AG09319 (cell line): Measurements from ENCODE around the gene FOXP4.
A peak's percentile ranks its signal among the peaks of the same experiment; 100 is the strongest.

Source experiments
- DNase-seq: peaks from one replicate; pipeline ENCODE4 v3.0.0-alpha.2; 2010; ENCODE audit warnings: low read depth; ENCODE audit errors: extremely low read depth
- TF ChIP-seq, protein P1 (sequence below): IDR thresholded peaks from 2 replicates; pipeline ENCODE4 v1.5.1; 2011; ENCODE audit warnings: low read depth, mild to moderate bottlenecking, inconsistent platforms, low read length, moderate library complexity

FOXP4 gene

DNA sequence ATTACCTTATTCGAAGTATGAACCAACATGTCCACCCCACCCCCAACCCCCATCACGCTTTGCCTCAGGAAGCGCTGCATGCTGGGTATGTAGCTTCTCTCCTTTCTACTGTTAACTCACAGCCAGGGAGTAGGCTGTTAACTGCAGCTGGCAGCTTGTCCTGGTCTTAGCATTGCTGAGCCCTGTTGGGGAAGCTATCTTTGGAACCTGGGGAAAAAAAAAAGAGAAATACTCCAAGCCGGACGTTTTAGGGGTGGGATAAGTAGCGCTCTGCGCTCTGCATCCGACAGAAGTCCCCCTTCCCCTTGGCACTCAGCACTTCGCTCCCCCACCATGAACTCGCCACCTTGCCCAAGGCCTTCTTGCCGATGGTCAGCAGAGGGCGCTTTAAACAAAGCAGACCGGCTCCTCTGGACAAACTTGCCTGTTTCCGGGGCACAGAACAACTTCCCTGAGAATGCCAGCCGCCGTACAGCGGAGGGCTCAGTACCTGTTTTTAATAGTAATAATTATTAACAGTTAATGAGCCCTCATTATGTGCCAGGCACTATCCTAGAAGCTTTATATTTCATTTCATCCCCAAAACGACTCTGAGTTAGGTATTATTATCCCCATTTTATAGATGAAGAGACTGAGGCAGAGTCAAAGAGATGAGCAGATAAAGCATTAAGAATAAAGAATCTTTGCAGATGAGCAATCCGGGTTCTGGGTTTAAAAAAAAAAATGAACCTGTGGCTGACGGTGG, 56.9 kb downstream of the FOXP4 start:
- TF ChIP-seq, protein P1, sequence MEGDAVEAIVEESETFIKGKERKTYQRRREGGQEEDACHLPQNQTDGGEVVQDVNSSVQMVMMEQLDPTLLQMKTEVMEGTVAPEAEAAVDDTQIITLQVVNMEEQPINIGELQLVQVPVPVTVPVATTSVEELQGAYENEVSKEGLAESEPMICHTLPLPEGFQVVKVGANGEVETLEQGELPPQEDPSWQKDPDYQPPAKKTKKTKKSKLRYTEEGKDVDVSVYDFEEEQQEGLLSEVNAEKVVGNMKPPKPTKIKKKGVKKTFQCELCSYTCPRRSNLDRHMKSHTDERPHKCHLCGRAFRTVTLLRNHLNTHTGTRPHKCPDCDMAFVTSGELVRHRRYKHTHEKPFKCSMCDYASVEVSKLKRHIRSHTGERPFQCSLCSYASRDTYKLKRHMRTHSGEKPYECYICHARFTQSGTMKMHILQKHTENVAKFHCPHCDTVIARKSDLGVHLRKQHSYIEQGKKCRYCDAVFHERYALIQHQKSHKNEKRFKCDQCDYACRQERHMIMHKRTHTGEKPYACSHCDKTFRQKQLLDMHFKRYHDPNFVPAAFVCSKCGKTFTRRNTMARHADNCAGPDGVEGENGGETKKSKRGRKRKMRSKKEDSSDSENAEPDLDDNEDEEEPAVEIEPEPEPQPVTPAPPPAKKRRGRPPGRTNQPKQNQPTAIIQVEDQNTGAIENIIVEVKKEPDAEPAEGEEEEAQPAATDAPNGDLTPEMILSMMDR = peak; percentile 96
- peak; percentile 44 for DNase-seq

DNA sequence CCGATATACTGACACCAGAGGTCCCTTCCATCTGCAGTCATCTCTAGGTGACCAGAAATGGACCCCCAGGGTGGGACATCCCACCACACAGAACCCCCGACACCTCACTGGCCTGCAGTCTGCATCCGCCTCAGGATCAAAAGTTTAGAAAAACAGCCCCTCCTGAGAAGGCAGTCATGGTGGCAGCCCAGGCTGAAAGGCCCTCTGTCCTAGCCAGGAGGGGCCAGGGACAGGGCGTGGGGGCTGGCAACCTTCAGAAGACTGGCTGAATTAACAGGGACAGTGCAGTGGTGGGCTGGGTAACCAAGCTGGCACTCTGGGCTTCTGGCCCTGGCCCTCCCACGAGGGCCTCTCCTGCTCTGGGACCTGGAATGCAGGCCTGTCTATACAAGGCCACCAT, 57.8 kb downstream of the FOXP4 start:
- DNase-seq = no peak
- TF ChIP-seq, protein P1 = no peak

DNA sequence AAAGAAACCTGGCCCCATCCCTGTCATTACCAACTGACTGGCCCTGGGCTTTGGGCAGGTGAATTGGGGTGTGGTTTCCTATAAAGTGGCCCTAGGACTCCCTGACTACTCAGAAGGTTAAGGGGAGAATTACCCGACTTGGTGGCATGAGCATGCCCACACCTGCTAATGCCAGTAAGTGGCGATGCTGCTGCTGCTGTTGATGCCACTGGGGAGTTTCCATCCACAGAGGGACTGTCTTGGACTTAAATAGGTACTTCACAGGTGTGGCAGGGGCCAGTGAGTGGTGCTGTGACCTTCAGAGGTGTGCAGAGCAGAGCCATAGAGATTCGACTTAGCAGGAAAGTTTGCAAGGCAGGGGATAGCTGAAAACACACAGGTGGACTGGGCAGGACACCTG, 59.5 kb downstream of the FOXP4 start:
- no peak for DNase-seq
- TF ChIP-seq, protein P1 = no peak

DNA sequence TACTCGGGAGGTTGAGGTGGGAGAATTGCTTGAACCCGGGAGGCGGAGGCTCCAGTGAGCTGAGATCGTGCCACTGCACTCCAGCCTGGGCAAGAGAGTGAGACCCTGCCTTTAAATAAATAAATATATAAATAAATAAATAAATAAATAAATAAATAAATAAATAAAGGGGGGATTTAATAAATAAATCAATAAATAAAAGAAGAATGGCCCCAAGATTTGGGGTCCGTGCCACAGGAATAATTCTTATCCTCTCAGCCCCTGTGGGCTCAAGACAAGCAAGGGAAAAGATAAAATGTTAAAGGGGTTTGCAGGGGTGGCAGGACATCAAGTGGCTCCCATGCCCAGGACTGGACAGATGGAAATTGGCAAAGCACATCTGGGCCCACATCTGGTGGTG, 60.9 kb downstream of the FOXP4 start:
- TF ChIP-seq, protein P1 = no peak
- no peak for DNase-seq

DNA sequence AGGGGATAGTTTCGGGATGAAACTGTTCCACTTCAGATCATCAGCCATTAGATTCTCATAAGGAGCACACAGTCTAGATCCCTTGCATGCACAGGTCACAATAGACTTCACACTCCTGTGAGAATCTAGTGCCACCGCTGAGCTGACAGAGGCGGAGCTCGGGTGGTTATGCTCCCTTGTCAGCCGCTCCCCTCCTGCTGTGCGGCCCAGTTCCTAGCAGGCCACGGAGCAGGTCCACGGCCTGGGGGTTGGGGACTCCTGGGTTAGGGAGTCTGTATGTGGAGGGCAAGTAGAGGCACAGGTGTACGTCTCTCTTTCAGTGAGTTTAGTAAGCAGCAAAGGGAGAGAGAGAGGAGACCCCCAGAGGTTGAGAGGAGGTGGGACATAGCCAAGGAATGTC, 61.6 kb downstream of the FOXP4 start:
- no peak for DNase-seq
- TF ChIP-seq, protein P1 = no peak

DNA sequence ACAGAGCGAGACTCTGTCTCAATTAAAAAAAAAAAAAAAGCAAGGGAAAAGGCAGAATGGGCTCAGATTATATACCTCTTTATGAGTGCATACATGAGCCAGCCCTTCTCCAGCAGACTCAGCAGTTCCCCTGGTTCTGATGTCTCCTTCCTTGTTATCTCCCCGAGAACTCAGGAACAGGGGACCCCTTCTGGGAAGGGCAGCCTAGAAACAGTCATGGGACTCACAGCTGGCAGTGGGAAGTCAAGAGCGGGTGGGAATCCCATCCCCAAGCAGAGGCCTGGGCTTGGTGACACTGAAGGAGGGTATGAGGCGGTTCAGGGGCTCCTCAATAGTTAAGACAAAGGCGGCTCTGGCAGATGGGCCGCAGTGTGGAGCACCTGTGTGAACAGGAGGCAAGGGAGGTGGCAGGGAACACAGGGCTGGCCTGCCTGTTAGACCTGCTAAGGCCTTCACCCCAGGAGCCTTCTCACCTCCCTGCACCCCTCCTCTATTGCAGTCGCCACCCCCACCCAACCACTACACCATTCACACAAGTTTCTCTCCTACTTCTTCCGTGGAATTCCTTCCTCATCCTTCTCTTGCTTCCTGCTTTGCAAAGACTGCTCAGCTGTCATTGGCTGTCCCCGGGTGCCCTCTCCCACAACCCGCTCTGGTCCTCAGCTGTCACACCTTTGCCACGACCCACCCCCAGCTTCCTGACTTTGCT, 62.4 kb downstream of the FOXP4 start:
- no peak for DNase-seq
- TF ChIP-seq, protein P1 = no peak

DNA sequence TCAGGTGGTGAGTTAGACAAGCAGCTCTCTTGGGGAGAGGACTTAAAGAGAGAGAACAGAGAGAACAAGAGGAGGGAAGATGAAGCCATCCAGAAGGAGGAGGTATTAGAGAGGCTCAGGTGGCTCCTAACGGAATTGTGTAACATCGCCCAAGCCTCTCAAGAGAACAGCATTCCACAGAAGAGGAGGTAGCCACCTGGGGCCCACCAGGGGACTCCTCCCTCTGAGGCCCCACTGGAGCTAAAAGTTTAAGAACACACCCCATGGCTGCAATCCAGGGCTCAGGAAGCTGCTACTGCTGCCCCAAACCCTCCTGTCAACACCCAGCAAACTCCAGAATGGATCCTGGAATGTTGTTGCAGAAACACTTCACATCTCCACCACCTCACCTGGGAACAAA, 68.5 kb downstream of the FOXP4 start:
- DNase-seq = no peak
- TF ChIP-seq, protein P1 = no peak
